Measurements from ENCODE around the gene SLC17A3.

SLC17A3 gene

GRCh38 chr6:25889877-25890853 is 16.1 kb upstream of the SLC17A3 start:
- FAIRE-seq (no peak), DNase-seq (ENCODE audit: insufficient read length, low spot score) (no peak)

GRCh38 chr6:25888626-25889025 is 14.6 kb upstream of the SLC17A3 start:
- no peak for FAIRE-seq
- DNase-seq (ENCODE audit: insufficient read length, low spot score): no peak

- no peak for FAIRE-seq
- no peak for DNase-seq (ENCODE audit: insufficient read length, low spot score)
Measured at GRCh38 chr6:25886066-25886465, 12.0 kb upstream of the SLC17A3 start.

- no peak for DNase-seq (ENCODE audit: insufficient read length, low spot score)
- no peak for FAIRE-seq
Measured at GRCh38 chr6:25883991-25884390, 9.9 kb upstream of the SLC17A3 start.

GRCh38 chr6:25883536-25883935 is 9.5 kb upstream of the SLC17A3 start:
- no peak for FAIRE-seq
- no peak for DNase-seq (ENCODE audit: insufficient read length, low spot score)

- no peak for DNase-seq (ENCODE audit: insufficient read length, low spot score)
Measured at GRCh38 chr6:25882051-25882496, 8.0 kb upstream of the SLC17A3 start.

GRCh38 chr6:25880601-25881000 is 6.6 kb upstream of the SLC17A3 start:
- DNase-seq (ENCODE audit: insufficient read length, low spot score) (no peak), FAIRE-seq (no peak)

More at GRCh38 chr6:25882051-25882496, 8.0 kb upstream of the SLC17A3 start:
- FAIRE-seq: no peak

- FAIRE-seq (no peak), DNase-seq (ENCODE audit: insufficient read length, low spot score) (no peak)
Measured at GRCh38 chr6:25878721-25879322, 4.8 kb upstream of the SLC17A3 start.

- no peak for FAIRE-seq
- no peak for DNase-seq (ENCODE audit: insufficient read length, low spot score)
Measured at GRCh38 chr6:25875926-25876602, 2.0 kb upstream of the SLC17A3 start.

- no peak for FAIRE-seq
- no peak for DNase-seq (ENCODE audit: insufficient read length, low spot score)
Measured at GRCh38 chr6:25875563-25875905, 1.5 kb upstream of the SLC17A3 start.

- no peak for FAIRE-seq
- no peak for DNase-seq (ENCODE audit: insufficient read length, low spot score)
Measured at GRCh38 chr6:25874822-25875562, 949 bp upstream of the SLC17A3 start.

- DNase-seq (ENCODE audit: insufficient read length, low spot score) (no peak), FAIRE-seq (no peak)
Measured at GRCh38 chr6:25872814-25873213, 1.2 kb downstream of the SLC17A3 start.

- FAIRE-seq (no peak), DNase-seq (ENCODE audit: insufficient read length, low spot score) (no peak)
Measured at GRCh38 chr6:25869840-25870239, 4.2 kb downstream of the SLC17A3 start.

- DNase-seq (ENCODE audit: insufficient read length, low spot score) (no peak), FAIRE-seq (no peak)
Measured at GRCh38 chr6:25868436-25869183, 5.4 kb downstream of the SLC17A3 start.

- DNase-seq (ENCODE audit: insufficient read length, low spot score) (no peak), FAIRE-seq (no peak)
Measured at GRCh38 chr6:25866011-25866410, 8.0 kb downstream of the SLC17A3 start.

- no peak for DNase-seq (ENCODE audit: insufficient read length, low spot score)
- no peak for FAIRE-seq
Measured at GRCh38 chr6:25863360-25863759, 10.7 kb downstream of the SLC17A3 start.

- FAIRE-seq: no peak
- no peak for DNase-seq (ENCODE audit: insufficient read length, low spot score)
Measured at GRCh38 chr6:25862199-25862598, 11.8 kb downstream of the SLC17A3 start.

- FAIRE-seq (no peak), DNase-seq (ENCODE audit: insufficient read length, low spot score) (no peak)
Measured at GRCh38 chr6:25852756-25853155, 21.3 kb downstream of the SLC17A3 start.

- DNase-seq (ENCODE audit: insufficient read length, low spot score) (no peak), FAIRE-seq (peak; percentile 23)
Measured at GRCh38 chr6:25851961-25852360, 22.1 kb downstream of the SLC17A3 start.

GRCh38 chr6:25844518-25844917 is 29.5 kb downstream of the SLC17A3 start:
- FAIRE-seq: no peak
- no peak for DNase-seq (ENCODE audit: insufficient read length, low spot score)
